Body of pancreas (tissue), 4 donors: ENCODE measurements around the gene CP. TPM values are rescaled to one million over a fixed set of nuclear protein-coding genes. Genes with fewer than 3 reads are reported as not detected.
"Not testable (repeated sequence)": the region's sequence is repeated elsewhere in the genome, so short reads cannot be mapped to it uniquely, and the experiment has no call there.

Experiments used
- ATAC-seq: fragments of 150-250 bp; one replicate; pipeline ENCODE4 v1.9.1; 2016
- DNase-seq, 4 donors: peaks; one replicate each; pipeline ENCODE4 v3.0.0-alpha.2; 2019
- H3K27ac ChIP-seq, 4 donors: fragments of 200-600 bp; sonication (generic); 1 replicate in 3 of 4; 2 replicates in 1 of 4; pipeline versions ENCODE4 v1.5.1 to v1.6.1; 2016 to 2019; ENCODE audit warnings: mild to moderate bottlenecking in 1 of 4, mixed read lengths in 1 of 4, moderate library complexity in 1 of 4
- H3K27me3 ChIP-seq, 2 donors: fragments of 200-600 bp; sonication (generic); one replicate each; pipeline ENCODE4 v1.6.0; 2016; ENCODE audit warnings: mild to moderate bottlenecking in 1 of 2
- H3K36me3 ChIP-seq, 2 donors: fragments of 200-600 bp; sonication (generic); replicated peaks in 1 of 2; 2 replicates each; pipeline ENCODE4 v1.5.1; 2016; ENCODE audit warnings: low read depth in 2 of 2; ENCODE audit not compliant: insufficient read depth in 1 of 2
- H3K4me1 ChIP-seq: fragments of 200-600 bp; sonication (generic); one replicate; pipeline ENCODE4 v1.6.0; 2016
- H3K4me3 ChIP-seq, 2 donors: fragments of 200-600 bp; sonication (generic); 1 replicate in 1 of 2; 2 replicates in 1 of 2; pipeline ENCODE4 v1.5.1; 2016 to 2019
- H3K9me3 ChIP-seq, 3 donors: fragments of 200-600 bp; sonication (generic); 1 replicate in 2 of 3; 2 replicates in 1 of 3; pipeline ENCODE4 v1.5.1; 2016
- CTCF ChIP-seq, 7 experiments: fragments of 450-650 bp in 4 of 7; fragments of 200-600 bp in 3 of 7; sonication (generic) in 3 of 7; IDR thresholded peaks; one replicate each; pipeline ENCODE4 v1.5.1; 2016 to 2019; ENCODE audit warnings: antibody characterized with exemption in 7 of 7
- POLR2A ChIP-seq, 3 donors: fragments of 450-650 bp; IDR thresholded peaks; one replicate each; pipeline ENCODE4 v1.6.1; 2016; ENCODE audit warnings: antibody characterized with exemption in 3 of 3, mild to moderate bottlenecking in 2 of 3
- WGBS, 2 donors: methylation state at CpG; one replicate each; pipeline ENCODE4 v1.1.5; 2017; 5-methylcytosine and 5-hydroxymethylcytosine counted together
- intact Hi-C: fragments of 100-400 bp; cut with DNase I; formaldehyde crosslinking; loops from one replicate; pipeline ENCODE4 v1.15.1; 2023
- total RNA-seq, 2 donors: library from RNA; depleted of rRNA; stranded (reverse); fragments of >200 nt; gene quantifications; one replicate each; pipeline ENCODE4 v1.1.0, GENCODE V29; 2016

Gene CP
- total RNA-seq, 2 donors from 2014 or later = 5.7 to 11.5 TPM

DNA sequence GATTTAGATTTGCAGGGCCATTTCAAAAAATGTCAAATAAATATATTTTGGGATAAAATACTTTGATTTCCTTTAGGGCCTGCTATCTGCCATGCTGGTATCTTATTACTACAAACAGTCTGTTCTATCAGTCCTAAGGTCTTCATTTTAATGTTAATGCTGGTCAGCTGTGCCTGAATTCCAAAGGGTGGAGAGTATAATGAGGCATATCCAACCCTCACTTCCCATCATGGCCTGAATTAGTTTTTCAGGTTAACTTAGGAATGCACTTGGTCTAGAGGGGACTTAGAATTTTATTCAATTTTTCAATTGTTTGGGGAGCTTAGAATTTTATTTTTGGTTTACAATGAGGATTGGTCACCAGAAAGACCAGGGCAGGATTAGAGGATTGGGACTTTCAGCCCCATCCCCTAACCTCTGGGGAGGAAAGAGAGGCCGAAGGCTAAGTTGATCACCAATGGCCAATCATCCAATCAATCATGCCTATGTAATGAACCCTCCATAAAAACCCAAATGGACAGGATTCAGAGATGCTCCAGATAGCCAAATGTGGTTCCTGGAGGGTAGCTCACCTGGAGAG, 17.8 kb upstream of the CP start:
- no peaks in the 10 kb centered on the region for H3K27me3 ChIP-seq
- H3K4me3 ChIP-seq = no peak overlapping the region
- no peak for TF ChIP-seq CTCF (IDR thresholded peaks at IDR 0.05)
- no peak for TF ChIP-seq POLR2A (IDR thresholded peaks at IDR 0.05)
- DNase-seq (no peak), ATAC-seq (no peak)
- peaks cover 22% of the 10 kb centered on the region for H3K4me1 ChIP-seq
- H3K9me3 ChIP-seq = no peaks in the 10 kb centered on the region
- no peak overlapping the region for H3K27ac ChIP-seq
- intact Hi-C loops = no loop called here
- H3K36me3 ChIP-seq = no peaks in the 10 kb centered on the region
- WGBS, 2 donors = 91 to 100% methylated on average over 1 of the region's 1 CpG

GRCh38 chr3:149238268-149238667, 16.6 kb upstream of the CP start:
- ATAC-seq, intact Hi-C loops, H3K27ac ChIP-seq, H3K36me3 ChIP-seq, H3K9me3 ChIP-seq, H3K27me3 ChIP-seq, H3K4me3 ChIP-seq, DNase-seq: not testable (repeated sequence)
- peaks cover 22% of the 10 kb centered on the region for H3K4me1 ChIP-seq
- 61 to 75% methylated on average over 2 of the region's 2 CpGs for WGBS, 2 donors

DNA sequence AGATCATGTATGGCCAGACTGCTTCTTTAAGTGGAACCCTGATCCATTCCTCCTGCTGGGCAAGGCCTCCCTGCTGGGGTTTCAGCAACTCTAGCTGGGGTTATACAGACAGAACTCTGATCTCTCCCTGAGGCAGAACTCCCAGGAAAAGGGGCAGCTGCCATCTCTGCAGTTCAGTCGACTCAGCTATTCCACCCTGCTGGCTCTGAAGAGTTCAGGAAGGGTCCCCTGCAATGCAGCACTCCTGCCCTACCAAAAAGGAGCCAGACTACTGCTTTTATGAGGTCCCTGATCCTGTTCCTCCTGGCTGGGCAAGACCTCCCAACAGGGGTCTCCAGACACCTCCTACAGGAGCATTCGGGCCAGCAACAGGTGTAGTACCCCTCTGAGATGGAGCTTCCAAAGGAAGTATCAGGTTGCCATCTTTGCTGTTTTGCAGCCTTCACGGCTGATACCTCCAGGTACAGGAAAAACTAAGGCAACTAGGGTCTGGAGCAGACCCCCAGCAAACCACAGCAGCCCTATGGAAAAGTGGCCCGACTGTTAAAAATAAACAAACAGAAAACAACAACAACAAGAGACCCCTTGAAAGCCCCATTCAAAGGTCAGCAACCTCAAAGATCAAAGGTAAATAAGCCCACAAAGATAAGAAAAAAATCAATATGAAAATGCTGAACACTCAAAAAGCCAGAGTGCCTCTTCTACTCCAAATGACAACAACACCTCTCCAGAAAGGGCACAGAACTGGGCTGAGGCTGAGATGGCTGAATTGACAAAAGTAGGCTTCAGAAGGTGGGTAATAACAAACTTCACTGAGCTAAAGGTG, 14.2 kb upstream of the CP start:
- intact Hi-C loops = no loop called here
- no peaks in the 10 kb centered on the region for H3K27me3 ChIP-seq
- 51 to 63% methylated on average over 3 to 4 of the region's 4 CpGs for WGBS, 2 donors
- DNase-seq (no peak), ATAC-seq (no peak)
- no peak overlapping the region for H3K27ac ChIP-seq
- H3K4me3 ChIP-seq = no peak overlapping the region
- no peak for TF ChIP-seq POLR2A (IDR thresholded peaks at IDR 0.05)
- no peak for TF ChIP-seq CTCF (IDR thresholded peaks at IDR 0.05)
- H3K36me3 ChIP-seq = no peaks in the 10 kb centered on the region
- no peaks in the 10 kb centered on the region for H3K9me3 ChIP-seq
- H3K4me1 ChIP-seq = peaks cover 22% of the 10 kb centered on the region

- no peak for DNase-seq
- peaks cover 22% of the 10 kb centered on the region for H3K4me1 ChIP-seq
- no peaks in the 10 kb centered on the region for H3K27me3 ChIP-seq
- no peak overlapping the region for H3K27ac ChIP-seq
- WGBS, 2 donors = 65 to 70% methylated on average over 4 to 5 of the region's 5 CpGs
- intact Hi-C loops = no loop called here
- no peaks in the 10 kb centered on the region for H3K9me3 ChIP-seq
- TF ChIP-seq CTCF (IDR thresholded peaks at IDR 0.05) = no peak
- TF ChIP-seq POLR2A (IDR thresholded peaks at IDR 0.05) = no peak
- no peak for ATAC-seq
- H3K36me3 ChIP-seq = no peaks in the 10 kb centered on the region
- H3K4me3 ChIP-seq = no peak overlapping the region
These were observed 13.1 kb upstream of the CP start for GRCh38 chr3:149234671-149235245.

DNA sequence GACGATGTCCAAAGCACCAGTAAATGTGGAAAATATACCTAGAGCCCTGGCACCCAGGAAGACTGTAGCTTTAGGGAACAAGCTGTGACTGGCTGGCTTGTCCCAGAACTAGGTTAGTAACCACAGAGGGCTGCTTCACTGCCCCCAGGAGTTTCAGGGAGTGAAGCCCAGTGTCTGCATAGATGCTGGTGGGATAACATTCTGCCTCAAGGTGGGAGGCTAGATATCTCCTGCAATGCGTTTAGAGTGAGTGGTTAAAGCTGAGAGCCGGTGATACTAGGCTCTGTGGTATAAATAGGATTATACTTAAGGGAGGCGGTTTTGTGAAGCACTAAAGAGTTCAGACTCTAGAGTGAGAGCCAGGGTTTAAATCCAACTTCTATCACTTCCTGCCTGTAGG, 11.7 kb upstream of the CP start:
- DNase-seq = no peak
- ATAC-seq = no peak
- TF ChIP-seq CTCF (IDR thresholded peaks at IDR 0.05) (no peak), POLR2A (IDR thresholded peaks at IDR 0.05) (no peak)
- WGBS, 2 donors = 79 to 83% methylated on average over 4 of the region's 4 CpGs
- Histone ChIP-seq H3K4me3 (no peak overlapping the region), H3K9me3 (no peaks in the 10 kb centered on the region), H3K36me3 (no peaks in the 10 kb centered on the region), H3K27me3 (no peaks in the 10 kb centered on the region), H3K4me1 (peaks cover 18% of the 10 kb centered on the region), H3K27ac (no peak overlapping the region)
- intact Hi-C loops = no loop called here
